OCI-LY3 (cell line): ENCODE measurements around the gene MACROD2.

Experiments used
- H2AFZ ChIP-seq: fragments of 200-600, 300-600 bp; shearing (Covaris generic); 2 replicates; pipeline ENCODE4 v1.6.0; 2014; ENCODE audit warnings: antibody characterized with exemption, low read depth, low read length
- H3K27ac ChIP-seq: fragments of 200-600, 300-600 bp; sonication (generic); 2 replicates; pipeline ENCODE4 v1.5.1; 2014; ENCODE audit warnings: mild to moderate bottlenecking, low read length, moderate library complexity, mixed read lengths
- H3K27me3 ChIP-seq: fragments of 200-600, 300-600 bp; sonication (generic); 2 replicates; pipeline ENCODE4 v1.6.1; 2014; ENCODE audit warnings: low read depth, low read length, mixed read lengths
- H3K36me3 ChIP-seq: fragments of 200-600, 300-600 bp; sonication (generic); replicated peaks from 2 replicates; pipeline ENCODE3; 2014; ENCODE audit warnings: low read depth, low read length, mixed read lengths
- H3K4me1 ChIP-seq: fragments of 300-600, 200-600 bp; sonication (generic); 2 replicates; pipeline ENCODE4 v1.6.1; 2014; ENCODE audit warnings: low read length, mixed read lengths
- H3K4me2 ChIP-seq: fragments of 200-600, 300-600 bp; sonication (generic); 2 replicates; pipeline ENCODE4 v1.6.1; 2014; ENCODE audit warnings: low read length, mixed read lengths
- H3K4me3 ChIP-seq: fragments of 300-600, 200-600 bp; sonication (generic); 2 replicates; pipeline ENCODE4 v1.5.1; 2014; ENCODE audit warnings: antibody characterized with exemption, mild to moderate bottlenecking, low read length, moderate library complexity
- H3K79me2 ChIP-seq: fragments of 300-600, 200-600 bp; shearing (Covaris generic); 2 replicates; pipeline ENCODE4 v1.6.1; 2014; ENCODE audit warnings: mild to moderate bottlenecking, low read length, mixed read lengths
- H3K9ac ChIP-seq: fragments of 300-600, 200-600 bp; shearing (Covaris generic); 2 replicates; pipeline ENCODE4 v1.6.0; 2014; ENCODE audit warnings: mild to moderate bottlenecking, low read length, moderate library complexity
- H3K9me3 ChIP-seq: fragments of 200-600, 300-600 bp; shearing (Covaris generic); 2 replicates; pipeline ENCODE4 v1.6.1; 2014; ENCODE audit warnings: low read length, mixed read lengths; ENCODE audit not compliant: insufficient read depth
- H4K20me1 ChIP-seq: fragments of 200-600, 300-600 bp; sonication (generic); 2 replicates; pipeline ENCODE4 v1.6.1; 2016; ENCODE audit warnings: low read length, mixed read lengths; ENCODE audit not compliant: insufficient read depth
- EZH2phosphoT487 ChIP-seq: fragments of 200-600 bp; shearing (Covaris generic); IDR thresholded peaks from 2 replicates; pipeline ENCODE4 v1.6.1; 2018; ENCODE audit warnings: antibody characterized with exemption, mixed run types, low read depth
- TF ChIP-seq, protein P1 (sequence below): fragments of 200-600, 300-600 bp; sonication (generic); IDR thresholded peaks from 2 replicates; pipeline ENCODE4 v1.5.1; 2014; ENCODE audit warnings: antibody characterized with exemption, low read length, low read depth

Gene MACROD2

GRCh38 chr20:14313341-14314020, 318.2 kb downstream of the MACROD2 start:
- no peak overlapping the region for H3K27ac ChIP-seq
- H3K36me3 ChIP-seq, result no peaks in the 10 kb centered on the region
- no peaks in the 10 kb centered on the region for H3K79me2 ChIP-seq
- no peaks in the 10 kb centered on the region for H3K4me1 ChIP-seq
- no peaks in the 10 kb centered on the region for H3K27me3 ChIP-seq
- TF ChIP-seq EZH2phosphoT487, result no peak
- TF ChIP-seq, protein P1, sequence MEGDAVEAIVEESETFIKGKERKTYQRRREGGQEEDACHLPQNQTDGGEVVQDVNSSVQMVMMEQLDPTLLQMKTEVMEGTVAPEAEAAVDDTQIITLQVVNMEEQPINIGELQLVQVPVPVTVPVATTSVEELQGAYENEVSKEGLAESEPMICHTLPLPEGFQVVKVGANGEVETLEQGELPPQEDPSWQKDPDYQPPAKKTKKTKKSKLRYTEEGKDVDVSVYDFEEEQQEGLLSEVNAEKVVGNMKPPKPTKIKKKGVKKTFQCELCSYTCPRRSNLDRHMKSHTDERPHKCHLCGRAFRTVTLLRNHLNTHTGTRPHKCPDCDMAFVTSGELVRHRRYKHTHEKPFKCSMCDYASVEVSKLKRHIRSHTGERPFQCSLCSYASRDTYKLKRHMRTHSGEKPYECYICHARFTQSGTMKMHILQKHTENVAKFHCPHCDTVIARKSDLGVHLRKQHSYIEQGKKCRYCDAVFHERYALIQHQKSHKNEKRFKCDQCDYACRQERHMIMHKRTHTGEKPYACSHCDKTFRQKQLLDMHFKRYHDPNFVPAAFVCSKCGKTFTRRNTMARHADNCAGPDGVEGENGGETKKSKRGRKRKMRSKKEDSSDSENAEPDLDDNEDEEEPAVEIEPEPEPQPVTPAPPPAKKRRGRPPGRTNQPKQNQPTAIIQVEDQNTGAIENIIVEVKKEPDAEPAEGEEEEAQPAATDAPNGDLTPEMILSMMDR, result no peak
- H3K4me3 ChIP-seq, result no peak overlapping the region
- H3K9ac ChIP-seq, result no peak overlapping the region
- no peaks in the 10 kb centered on the region for H3K9me3 ChIP-seq
- no peak overlapping the region for H3K4me2 ChIP-seq
- no peaks in the 10 kb centered on the region for H4K20me1 ChIP-seq
- no peak overlapping the region for H2AFZ ChIP-seq

GRCh38 chr20:14319704-14320103, 324.4 kb downstream of the MACROD2 start:
- Histone ChIP-seq H3K4me3 (no peak overlapping the region), H3K27me3 (no peaks in the 10 kb centered on the region), H3K9ac (no peak overlapping the region), H4K20me1 (no peaks in the 10 kb centered on the region), H3K9me3 (no peaks in the 10 kb centered on the region), H3K4me1 (no peaks in the 10 kb centered on the region), H3K4me2 (no peak overlapping the region), H3K27ac (no peak overlapping the region), H3K36me3 (no peaks in the 10 kb centered on the region), H2AFZ (no peak overlapping the region), H3K79me2 (no peaks in the 10 kb centered on the region)
- TF ChIP-seq, protein P1, result no peak
- TF ChIP-seq EZH2phosphoT487, result no peak

DNA sequence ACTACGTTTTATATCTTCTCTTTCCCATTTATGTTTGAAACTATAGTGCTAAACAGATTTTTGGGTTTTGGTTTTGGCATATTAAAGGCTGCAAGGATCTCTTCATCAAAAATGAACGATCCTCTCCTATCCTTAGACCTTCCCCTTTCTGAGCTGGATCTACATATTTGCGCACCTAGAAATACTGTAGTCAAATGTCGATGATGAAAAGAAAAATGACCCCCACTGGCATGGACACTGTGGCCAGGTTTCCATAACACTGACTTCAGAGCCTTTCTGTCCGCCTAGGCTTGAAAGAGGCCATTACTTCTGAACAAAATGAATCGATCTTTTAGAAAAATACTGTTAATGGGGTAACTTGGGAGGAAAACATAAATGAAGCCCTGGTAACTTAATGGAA, 336.3 kb downstream of the MACROD2 start:
- Histone ChIP-seq H4K20me1 (no peaks in the 10 kb centered on the region), H2AFZ (no peak overlapping the region), H3K4me1 (peaks cover 7% of the 10 kb centered on the region), H3K36me3 (no peaks in the 10 kb centered on the region), H3K9me3 (no peaks in the 10 kb centered on the region), H3K79me2 (no peaks in the 10 kb centered on the region), H3K27me3 (peaks cover 20% of the 10 kb centered on the region), H3K4me2 (no peak overlapping the region), H3K9ac (no peak overlapping the region), H3K4me3 (no peak overlapping the region), H3K27ac (no peak overlapping the region)
- TF ChIP-seq, protein P1, result no peak
- no peak for TF ChIP-seq EZH2phosphoT487

- TF ChIP-seq, protein P1, result no peak
- no peak for TF ChIP-seq EZH2phosphoT487
- no peaks in the 10 kb centered on the region for H3K9me3 ChIP-seq
- peaks cover 20% of the 10 kb centered on the region for H3K27me3 ChIP-seq
- no peak overlapping the region for H3K27ac ChIP-seq
- H2AFZ ChIP-seq, result no peak overlapping the region
- no peak overlapping the region for H3K4me3 ChIP-seq
- no peaks in the 10 kb centered on the region for H3K36me3 ChIP-seq
- no peaks in the 10 kb centered on the region for H4K20me1 ChIP-seq
- H3K9ac ChIP-seq, result no peak overlapping the region
- H3K4me1 ChIP-seq, result peaks cover 12% of the 10 kb centered on the region
- H3K4me2 ChIP-seq, result no peak overlapping the region
- H3K79me2 ChIP-seq, result no peaks in the 10 kb centered on the region
Observed at GRCh38 chr20:14332866-14333265, 337.6 kb downstream of the MACROD2 start.
